ENCODE data around the gene TLR10. TPM values are rescaled to one million over a fixed set of nuclear protein-coding genes. Genes with fewer than 3 reads are reported as not detected.

Gene TLR10
- total and polyA plus RNA-seq, 2 donors (not counting 3 experiments of a cell fraction or from before 2014, with no cell fraction given), result not detected

- TF ChIP-seq POLR2A (IDR thresholded peaks at IDR 0.05; ENCODE audit: low read depth, low read length) (no peak), FOS (IDR thresholded peaks at IDR 0.05; ENCODE audit: borderline replicate concordance, insufficient read depth, low read length) (no peak), MAX (IDR thresholded peaks at IDR 0.05; ENCODE audit: insufficient read depth, insufficient read length) (no peak), MYC (IDR thresholded peaks at IDR 0.05; ENCODE audit: low read depth, low read length) (no peak), GATA2 (IDR thresholded peaks at IDR 0.05; ENCODE audit: insufficient read depth, insufficient read length, low read depth, low read length) (no peak), JUN (IDR thresholded peaks at IDR 0.05; ENCODE audit: borderline replicate concordance, insufficient read depth, insufficient read length, low read depth) (no peak), CTCF (IDR thresholded peaks at IDR 0.05; ENCODE audit: extremely low read depth in 1 of 2, insufficient read depth in 1 of 2, low read depth in 1 of 2, low read length in 2 of 2) (no peak), EZH2 (IDR thresholded peaks at IDR 0.05; ENCODE audit: borderline replicate concordance, low read depth, low read length, severe bottlenecking) (no peak), POLR2AphosphoS5 (IDR thresholded peaks at IDR 0.05; ENCODE audit: insufficient read depth, low read depth, low read length) (no peak)
- H3K79me2 ChIP-seq (ENCODE audit: control insufficient read depth, insufficient read depth, low read length), result no peaks in the 10 kb centered on the region
- no peak overlapping the region for H2AFZ ChIP-seq (ENCODE audit: low read depth, low read length)
- ChIA-PET POLR2A (no interaction called here), CTCF (interaction anchor here (1.0 to 6.8 kb wide), 6 partner anchors 9 to 661 kb away, joined by 3 to 104 read pairs (median 6); no protein-coding TSS in a partner anchor)
- intact Hi-C loops (cut with micrococcal nuclease) (loop anchor here (10.0 kb wide), 1 partner anchor 226 kb away; no protein-coding TSS in a partner anchor), dilution Hi-C loops (cut with MboI; ENCODE audit: extremely low pct_ligation_motif_present, low sequenced_read_pairs) (no loop called here)
- H3K4me2 ChIP-seq (ENCODE audit: insufficient read depth, low read length), result no peak overlapping the region
- H3K9me3 ChIP-seq (replicated peaks; ENCODE audit: control insufficient read depth, insufficient read depth, low read length), result no peaks in the 10 kb centered on the region
- no peaks in the 10 kb centered on the region for H3K4me1 ChIP-seq (ENCODE audit: control insufficient read depth, extremely low read depth, insufficient read depth, low read length)
- no peaks in the 10 kb centered on the region for H3K36me3 ChIP-seq (ENCODE audit: control insufficient read depth in 2 of 2, extremely low read depth in 1 of 2, insufficient read depth in 2 of 2, low read length in 2 of 2)
- no peak overlapping the region for H3K27ac ChIP-seq (ENCODE audit: insufficient read depth, low read depth, low read length)
- no peak for FAIRE-seq
- BruUV-seq (replicated peaks), result no TSS peak
- DNase-seq (ENCODE audit: low read depth, low spot score), result no peak
- H3K4me3 ChIP-seq (replicated peaks in 1 of 3; ENCODE audit: insufficient read depth in 1 of 3, low read depth in 1 of 3, low read length in 3 of 3), result no peak overlapping the region
- no peaks in the 10 kb centered on the region for H3K9me1 ChIP-seq (replicated peaks; ENCODE audit: control insufficient read depth, extremely low read depth, insufficient read depth, low read length)
- H3K27me3 ChIP-seq (ENCODE audit: control insufficient read depth in 2 of 2, insufficient read depth in 2 of 2, low read length in 2 of 2), result peaks cover 0 to 2% of the 10 kb centered on the region in 2 experiments
- H4K20me1 ChIP-seq (replicated peaks; ENCODE audit: control insufficient read depth, extremely low read depth, insufficient read depth, low read length), result no peaks in the 10 kb centered on the region
- no peak overlapping the region for H3K9ac ChIP-seq (replicated peaks; ENCODE audit: extremely low read depth, insufficient read depth, low read length)
These were observed 52.3 kb downstream of the TLR10 start for GRCh38 chr4:38730493-38730829.

Data from endothelial cell of umbilical vein (primary cell).